Prostate gland (tissue), 2 donors: Measurements from ENCODE around the gene DENND4C.

Experiments
- POLR2A ChIP-seq: fragments of 450-650 bp; IDR thresholded peaks from one replicate; pipeline ENCODE4 v1.6.1; 2016; ENCODE audit warnings: antibody characterized with exemption, mild to moderate bottlenecking
- TF ChIP-seq, protein P1 (sequence below), 4 experiments: fragments of 200-600 bp in 2 of 4; fragments of 450-650 bp in 2 of 4; sonication (generic) in 2 of 4; IDR thresholded peaks; 1 replicate in 3 of 4; 2 replicates in 1 of 4; pipeline ENCODE4 v1.5.1; 2016 to 2019; ENCODE audit warnings: antibody characterized with exemption in 4 of 4, mild to moderate bottlenecking in 2 of 4, moderate library complexity in 2 of 4

DNA sequence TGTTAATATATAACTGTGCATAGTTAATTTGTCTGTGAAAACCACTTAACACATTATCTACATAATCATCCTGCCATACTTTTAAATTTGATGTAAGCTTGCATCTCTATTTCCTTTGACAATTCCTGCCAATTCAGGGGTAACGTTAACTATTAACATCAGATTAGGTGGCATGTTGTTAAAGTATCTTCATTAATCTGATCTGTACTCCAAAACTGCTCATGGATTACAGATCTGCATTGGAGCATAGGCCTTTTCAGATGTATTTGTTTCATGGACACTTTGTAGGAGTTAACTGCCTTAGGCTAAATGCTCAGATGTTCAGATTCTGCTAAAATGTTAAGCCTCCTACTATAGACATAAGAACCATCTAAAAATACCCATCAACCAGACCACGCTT, 146.4 kb downstream of the DENND4C start:
- TF ChIP-seq, protein P1, sequence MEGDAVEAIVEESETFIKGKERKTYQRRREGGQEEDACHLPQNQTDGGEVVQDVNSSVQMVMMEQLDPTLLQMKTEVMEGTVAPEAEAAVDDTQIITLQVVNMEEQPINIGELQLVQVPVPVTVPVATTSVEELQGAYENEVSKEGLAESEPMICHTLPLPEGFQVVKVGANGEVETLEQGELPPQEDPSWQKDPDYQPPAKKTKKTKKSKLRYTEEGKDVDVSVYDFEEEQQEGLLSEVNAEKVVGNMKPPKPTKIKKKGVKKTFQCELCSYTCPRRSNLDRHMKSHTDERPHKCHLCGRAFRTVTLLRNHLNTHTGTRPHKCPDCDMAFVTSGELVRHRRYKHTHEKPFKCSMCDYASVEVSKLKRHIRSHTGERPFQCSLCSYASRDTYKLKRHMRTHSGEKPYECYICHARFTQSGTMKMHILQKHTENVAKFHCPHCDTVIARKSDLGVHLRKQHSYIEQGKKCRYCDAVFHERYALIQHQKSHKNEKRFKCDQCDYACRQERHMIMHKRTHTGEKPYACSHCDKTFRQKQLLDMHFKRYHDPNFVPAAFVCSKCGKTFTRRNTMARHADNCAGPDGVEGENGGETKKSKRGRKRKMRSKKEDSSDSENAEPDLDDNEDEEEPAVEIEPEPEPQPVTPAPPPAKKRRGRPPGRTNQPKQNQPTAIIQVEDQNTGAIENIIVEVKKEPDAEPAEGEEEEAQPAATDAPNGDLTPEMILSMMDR (IDR thresholded peaks at IDR 0.05) = no peak
- no peak for TF ChIP-seq POLR2A
